HepG2 (cell line): ENCODE measurements around the gene PIKFYVE.

Experiments used
- CHD2 ChIP-seq: IDR thresholded peaks from 2 replicates; pipeline ENCODE4 v1.6.1; 2011; ENCODE audit warnings: low read depth, low read length, improper control_type of control experiment
- CTCF ChIP-seq: sonication (generic); formaldehyde crosslinking; IDR thresholded peaks from 2 replicates; pipeline ENCODE4 v1.5.0; 2020; ENCODE audit warnings: mild to moderate bottlenecking, missing genetic modification reagents, moderate library complexity
- FOXM1 ChIP-seq: sonication (generic); formaldehyde crosslinking; IDR thresholded peaks from 2 replicates; pipeline ENCODE4 v1.5.0; 2020; ENCODE audit warnings: missing genetic modification reagents
- MAZ ChIP-seq, 2 experiments: sonication (generic) in 1 of 2; formaldehyde crosslinking in 1 of 2; IDR thresholded peaks; 2 replicates each; pipeline versions ENCODE4 v1.5.0 to v1.6.1; 2012 to 2020; ENCODE audit warnings: low read depth in 2 of 2, mild to moderate bottlenecking in 2 of 2, borderline replicate concordance in 1 of 2, improper control_type of control experiment in 1 of 2, low read length in 1 of 2, missing genetic modification reagents in 1 of 2, moderate library complexity in 1 of 2
- STAT6 ChIP-seq: sonication (generic); formaldehyde crosslinking; IDR thresholded peaks from 2 replicates; pipeline ENCODE4 v1.4.0; 2020; ENCODE audit warnings: missing genetic modification reagents, mild to moderate bottlenecking, borderline replicate concordance
- ZNF670 ChIP-seq: sonication (generic); formaldehyde crosslinking; IDR thresholded peaks from 2 replicates; pipeline ENCODE4 v1.8.0; 2022; ENCODE audit warnings: mild to moderate bottlenecking, missing genetic modification reagents, borderline replicate concordance

- TF ChIP-seq CTCF (CRISPR knock-in tag): no peak
- TF ChIP-seq CHD2: no peak
- no peak for TF ChIP-seq ZNF670 (CRISPR knock-in tag)
- TF ChIP-seq FOXM1 (CRISPR knock-in tag): no peak
- no peak for TF ChIP-seq MAZ (IDR thresholded peaks at IDR 0.05; ENCODE audit: borderline replicate concordance, low read depth, low read length)
- TF ChIP-seq MAZ (CRISPR knock-in tag; IDR thresholded peaks at IDR 0.05; ENCODE audit: low read depth): no peak
- TF ChIP-seq STAT6 (CRISPR knock-in tag): no peak
These were observed 103.0 kb downstream of the PIKFYVE start for GRCh38 chr2:208369091-208369490.
